ENCODE results near the gene IRF2BP2. TPM values are rescaled to one million over a fixed set of nuclear protein-coding genes. Genes with fewer than 3 reads are reported as not detected.

IRF2BP2 gene
- total and polyA plus RNA-seq, 2 of the 13 experiments (the other 11 are each of a cell fraction or from before 2014, with no cell fraction given), result 140 to 147 TPM

DNA sequence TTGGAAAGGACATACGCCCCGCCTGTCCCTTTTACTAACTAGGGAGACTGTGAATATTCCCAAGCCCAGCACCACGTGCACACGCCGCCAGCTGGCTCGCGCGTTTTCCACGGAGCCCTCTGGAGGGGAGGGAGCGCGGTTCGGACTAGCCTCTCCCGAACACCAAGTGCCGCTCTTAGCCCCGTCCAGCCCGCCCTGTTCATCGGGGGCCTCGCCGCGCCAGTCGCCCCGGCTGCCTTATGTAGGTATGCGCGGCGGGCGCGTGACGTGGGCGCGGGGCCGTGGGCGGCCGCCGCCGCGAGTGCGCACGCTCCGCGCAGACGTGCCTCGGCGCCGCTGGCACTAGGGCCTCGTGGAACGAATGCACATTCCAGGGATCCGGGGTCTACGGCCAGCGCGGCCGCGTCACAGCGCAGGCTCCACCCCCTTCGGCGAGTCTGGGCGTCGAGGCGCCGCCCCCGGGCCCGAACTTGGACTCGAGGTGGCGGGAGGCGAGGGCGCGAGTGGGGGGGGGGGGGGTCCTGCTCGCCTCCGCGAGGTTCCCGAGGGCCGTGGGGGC lies 767 bp upstream of the IRF2BP2 start (continued):
- TF ChIP-seq, protein P1, sequence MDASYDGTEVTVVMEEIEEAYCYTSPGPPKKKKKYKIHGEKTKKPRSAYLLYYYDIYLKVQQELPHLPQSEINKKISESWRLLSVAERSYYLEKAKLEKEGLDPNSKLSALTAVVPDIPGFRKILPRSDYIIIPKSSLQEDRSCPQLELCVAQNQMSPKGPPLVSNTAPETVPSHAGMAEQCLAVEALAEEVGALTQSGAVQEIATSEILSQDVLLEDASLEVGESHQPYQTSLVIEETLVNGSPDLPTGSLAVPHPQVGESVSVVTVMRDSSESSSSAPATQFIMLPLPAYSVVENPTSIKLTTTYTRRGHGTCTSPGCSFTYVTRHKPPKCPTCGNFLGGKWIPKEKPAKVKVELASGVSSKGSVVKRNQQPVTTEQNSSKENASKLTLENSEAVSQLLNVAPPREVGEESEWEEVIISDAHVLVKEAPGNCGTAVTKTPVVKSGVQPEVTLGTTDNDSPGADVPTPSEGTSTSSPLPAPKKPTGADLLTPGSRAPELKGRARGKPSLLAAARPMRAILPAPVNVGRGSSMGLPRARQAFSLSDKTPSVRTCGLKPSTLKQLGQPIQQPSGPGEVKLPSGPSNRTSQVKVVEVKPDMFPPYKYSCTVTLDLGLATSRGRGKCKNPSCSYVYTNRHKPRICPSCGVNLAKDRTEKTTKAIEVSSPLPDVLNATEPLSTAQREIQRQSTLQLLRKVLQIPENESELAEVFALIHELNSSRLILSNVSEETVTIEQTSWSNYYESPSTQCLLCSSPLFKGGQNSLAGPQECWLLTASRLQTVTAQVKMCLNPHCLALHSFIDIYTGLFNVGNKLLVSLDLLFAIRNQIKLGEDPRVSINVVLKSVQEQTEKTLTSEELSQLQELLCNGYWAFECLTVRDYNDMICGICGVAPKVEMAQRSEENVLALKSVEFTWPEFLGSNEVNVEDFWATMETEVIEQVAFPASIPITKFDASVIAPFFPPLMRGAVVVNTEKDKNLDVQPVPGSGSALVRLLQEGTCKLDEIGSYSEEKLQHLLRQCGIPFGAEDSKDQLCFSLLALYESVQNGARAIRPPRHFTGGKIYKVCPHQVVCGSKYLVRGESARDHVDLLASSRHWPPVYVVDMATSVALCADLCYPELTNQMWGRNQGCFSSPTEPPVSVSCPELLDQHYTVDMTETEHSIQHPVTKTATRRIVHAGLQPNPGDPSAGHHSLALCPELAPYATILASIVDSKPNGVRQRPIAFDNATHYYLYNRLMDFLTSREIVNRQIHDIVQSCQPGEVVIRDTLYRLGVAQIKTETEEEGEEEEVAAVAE (CRISPR knock-in tag; IDR thresholded peaks at IDR 0.05; ENCODE audit: borderline replicate concordance), result no peak
- TF ChIP-seq RFXAP (CRISPR knock-in tag; IDR thresholded peaks at IDR 0.05; ENCODE audit: borderline replicate concordance) (peak; percentile 65; the same call in 1 of the 2 replicates), ZNF746 (CRISPR knock-in tag; IDR thresholded peaks at IDR 0.05) (no peak; the same call in none of the 2 replicates), ZFP62 (CRISPR knock-in tag; IDR thresholded peaks at IDR 0.05) (no peak), HMGA1 (CRISPR knock-in tag; conservative IDR thresholded peaks at IDR 0.05) (no peak), ONECUT2 (CRISPR knock-in tag; IDR thresholded peaks at IDR 0.05) (no peak), TCF12 (IDR thresholded peaks at IDR 0.05) (no peak), TCF12 (CRISPR knock-in tag; IDR thresholded peaks at IDR 0.05) (peak; percentile 93), KLF15 (CRISPR knock-in tag; IDR thresholded peaks at IDR 0.05; ENCODE audit: borderline replicate concordance) (peak; percentile 74; the same call in 1 of the 2 replicates), ZNF652 (CRISPR knock-in tag; IDR thresholded peaks at IDR 0.05; ENCODE audit: borderline replicate concordance, low read depth) (no peak), ZNF704 (CRISPR knock-in tag; IDR thresholded peaks at IDR 0.05; ENCODE audit: borderline replicate concordance) (no peak; the same call in 1 of the 2 replicates), FUBP1 (CRISPR knock-in tag; IDR thresholded peaks at IDR 0.05; ENCODE audit: borderline replicate concordance) (no peak), MAFK (conservative IDR thresholded peaks at IDR 0.05 in 1 of 2, IDR thresholded peaks at IDR 0.05 in 1 of 2; ENCODE audit: low read length in 2 of 2) (no peak), ZNF224 (CRISPR knock-in tag; IDR thresholded peaks at IDR 0.05) (no peak; the same call in 1 of the 2 replicates), FOXK2 (IDR thresholded peaks at IDR 0.05) (no peak)
- TF ChIP-seq, protein P2, sequence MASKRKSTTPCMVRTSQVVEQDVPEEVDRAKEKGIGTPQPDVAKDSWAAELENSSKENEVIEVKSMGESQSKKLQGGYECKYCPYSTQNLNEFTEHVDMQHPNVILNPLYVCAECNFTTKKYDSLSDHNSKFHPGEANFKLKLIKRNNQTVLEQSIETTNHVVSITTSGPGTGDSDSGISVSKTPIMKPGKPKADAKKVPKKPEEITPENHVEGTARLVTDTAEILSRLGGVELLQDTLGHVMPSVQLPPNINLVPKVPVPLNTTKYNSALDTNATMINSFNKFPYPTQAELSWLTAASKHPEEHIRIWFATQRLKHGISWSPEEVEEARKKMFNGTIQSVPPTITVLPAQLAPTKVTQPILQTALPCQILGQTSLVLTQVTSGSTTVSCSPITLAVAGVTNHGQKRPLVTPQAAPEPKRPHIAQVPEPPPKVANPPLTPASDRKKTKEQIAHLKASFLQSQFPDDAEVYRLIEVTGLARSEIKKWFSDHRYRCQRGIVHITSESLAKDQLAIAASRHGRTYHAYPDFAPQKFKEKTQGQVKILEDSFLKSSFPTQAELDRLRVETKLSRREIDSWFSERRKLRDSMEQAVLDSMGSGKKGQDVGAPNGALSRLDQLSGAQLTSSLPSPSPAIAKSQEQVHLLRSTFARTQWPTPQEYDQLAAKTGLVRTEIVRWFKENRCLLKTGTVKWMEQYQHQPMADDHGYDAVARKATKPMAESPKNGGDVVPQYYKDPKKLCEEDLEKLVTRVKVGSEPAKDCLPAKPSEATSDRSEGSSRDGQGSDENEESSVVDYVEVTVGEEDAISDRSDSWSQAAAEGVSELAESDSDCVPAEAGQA (IDR thresholded peaks at IDR 0.05; ENCODE audit: low read depth), result peak; percentile 16; the same call in 1 of the 2 replicates
- TF ChIP-seq, protein P2 (CRISPR knock-in tag; IDR thresholded peaks at IDR 0.05; ENCODE audit: borderline replicate concordance), result no peak

All from HepG2 (cell line).